Activated CD4-positive, CD25-positive, alpha-beta regulatory T cell treated with anti-CD3 and anti-CD28 coated beads, Interleukin-2, amount 50 U/mL, for 16 hours (primary cell): ENCODE data around the gene LHFPL6.

Source experiments
- DNase-seq: peaks from one replicate; pipeline ENCODE4 v3.0.0-alpha.2; 2020; ENCODE audit warnings: low read depth, low spot score

Gene LHFPL6

DNA sequence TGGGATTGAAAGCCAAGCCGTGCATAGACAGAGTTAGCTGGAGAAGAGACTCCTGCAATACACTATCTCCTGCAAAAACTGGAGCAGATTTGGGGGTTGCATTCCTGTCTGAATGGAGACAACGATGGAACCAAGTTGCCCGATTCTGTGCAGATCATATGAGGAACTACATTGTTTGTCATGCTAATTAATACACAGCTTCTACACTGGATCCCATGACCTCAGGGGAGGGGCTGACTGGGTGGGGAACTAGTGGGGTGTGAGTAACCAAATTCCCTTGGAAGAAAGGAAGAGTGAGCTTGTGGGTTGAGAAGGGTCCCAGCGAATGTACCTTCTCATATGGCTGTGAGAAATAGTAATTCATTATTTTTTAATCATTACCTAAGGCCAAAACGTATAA lies 214.0 kb downstream of the LHFPL6 start:
- DNase-seq, result no peak

GRCh38 chr13:39385621-39386231 lies 217.3 kb downstream of the LHFPL6 start:
- DNase-seq, result no peak

GRCh38 chr13:39385154-39385553 lies 217.8 kb downstream of the LHFPL6 start:
- no peak for DNase-seq

DNA sequence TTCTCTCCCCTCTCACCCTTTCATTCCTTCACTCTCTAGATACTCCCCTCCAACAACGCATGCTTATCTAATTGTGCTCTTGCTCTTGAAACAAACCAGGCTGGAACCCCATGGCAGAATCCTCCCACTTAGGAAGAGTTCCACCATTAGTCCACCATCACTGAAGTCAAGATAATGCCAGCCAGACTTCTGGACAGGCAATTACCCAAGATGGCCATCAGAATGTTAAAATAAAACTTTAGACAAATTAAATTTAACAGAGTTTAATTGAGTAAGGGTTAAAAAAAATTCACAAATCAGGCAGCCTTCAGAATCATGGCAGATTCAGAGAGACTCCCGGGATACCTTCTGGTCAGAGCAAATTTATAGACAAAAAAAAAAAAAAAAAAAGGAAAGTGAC lies 221.5 kb downstream of the LHFPL6 start:
- no peak for DNase-seq

GRCh38 chr13:39379667-39380655 lies 223.0 kb downstream of the LHFPL6 start:
- DNase-seq, result no peak

DNA sequence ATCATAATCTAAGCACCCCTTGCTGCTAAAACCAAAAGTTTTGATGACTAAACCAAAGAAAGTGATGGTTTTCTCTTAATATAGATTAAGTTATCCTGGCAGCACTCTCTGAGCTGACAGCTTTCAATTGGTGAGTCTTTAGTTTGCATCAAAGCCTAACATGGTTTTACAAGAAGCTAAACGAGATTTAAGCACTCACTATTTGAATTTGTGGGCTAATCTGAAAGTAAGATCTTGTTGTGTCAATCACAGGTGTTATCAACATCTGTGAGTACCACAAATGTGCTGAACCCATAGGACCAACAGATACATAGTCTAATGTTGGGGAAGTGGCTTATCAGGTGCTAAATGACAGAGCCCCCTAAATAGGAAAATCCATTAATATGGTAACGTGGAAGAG lies 223.9 kb downstream of the LHFPL6 start:
- DNase-seq, result no peak

DNA sequence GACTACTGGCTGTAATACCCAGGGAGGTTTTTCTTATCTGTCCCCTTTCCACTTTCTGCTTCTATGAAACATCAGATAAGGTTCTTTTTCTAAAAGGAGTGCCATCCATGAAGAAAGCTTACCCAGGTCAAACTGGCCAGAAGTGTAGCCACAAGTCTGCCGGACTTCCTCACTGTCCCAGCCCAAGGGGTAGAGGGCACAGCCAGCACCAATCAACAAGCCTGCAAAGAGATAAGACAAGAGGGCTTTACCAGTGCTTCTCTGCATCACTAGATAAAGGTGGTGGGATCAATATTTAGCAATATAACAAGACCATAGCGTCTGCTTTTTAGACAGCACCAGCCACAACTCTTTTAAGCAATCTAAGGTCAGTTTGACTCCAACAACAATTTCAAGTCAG lies 224.7 kb downstream of the LHFPL6 start:
- no peak for DNase-seq

DNA sequence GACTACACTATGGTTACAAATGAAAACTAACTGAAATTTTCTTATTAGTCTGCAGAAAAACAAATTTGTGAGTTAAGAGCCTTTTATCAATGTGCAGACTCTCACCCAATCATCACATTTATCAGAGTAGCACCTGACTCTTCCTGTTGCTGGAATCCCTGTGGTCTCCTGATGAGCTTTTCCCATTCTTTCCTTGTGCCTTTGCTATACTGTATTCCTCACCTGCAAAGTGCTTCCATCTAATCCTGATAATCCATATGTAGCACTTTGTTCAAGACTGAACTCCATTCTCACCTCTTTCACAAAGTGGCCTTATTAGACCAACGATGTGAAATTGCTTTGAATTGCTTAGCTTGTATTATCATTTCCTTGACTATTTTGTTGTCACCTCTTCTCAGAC lies 225.3 kb downstream of the LHFPL6 start:
- no peak for DNase-seq

DNA sequence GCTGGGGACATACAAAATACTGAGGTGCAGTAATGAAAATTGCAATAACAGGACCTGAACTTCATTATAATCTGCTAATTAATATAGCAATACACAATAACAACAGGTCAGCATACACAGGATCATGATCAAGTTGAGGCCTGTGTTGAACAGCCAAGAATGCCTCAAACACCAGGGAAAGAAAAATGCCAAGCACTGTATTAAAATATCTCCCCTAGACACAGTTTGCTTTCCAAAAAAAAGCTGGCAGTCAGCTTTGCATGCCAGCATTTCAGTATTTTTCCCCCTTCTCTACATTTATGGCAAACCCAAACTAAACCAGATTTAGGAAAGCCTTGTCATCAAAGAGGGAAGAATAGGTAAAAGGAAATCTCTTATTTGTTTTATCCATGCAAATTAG lies 226.9 kb downstream of the LHFPL6 start:
- DNase-seq, result no peak

- no peak for DNase-seq
Observed at GRCh38 chr13:39375601-39376000, 227.4 kb downstream of the LHFPL6 start.

- DNase-seq, result no peak
Observed at GRCh38 chr13:39374741-39375189, 228.2 kb downstream of the LHFPL6 start.

DNA sequence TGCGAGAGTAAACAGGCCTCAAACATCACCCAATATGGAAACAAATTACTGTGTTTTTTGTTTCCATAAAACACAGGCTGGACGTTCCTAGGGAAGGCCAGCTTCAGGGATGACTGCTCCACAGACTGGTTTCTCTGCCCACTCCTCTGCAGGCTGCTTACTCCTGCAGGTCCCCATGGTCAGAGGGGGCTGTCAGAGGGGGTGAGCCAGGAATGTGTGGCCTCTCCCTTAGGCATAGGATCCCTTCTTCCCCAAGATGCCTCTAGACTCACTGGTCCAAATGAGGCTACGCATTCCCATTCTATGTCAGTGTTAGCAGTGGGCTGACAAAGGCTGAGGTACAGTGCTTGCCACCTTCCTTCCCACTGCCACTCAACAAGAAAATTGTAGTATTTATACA lies 229.8 kb downstream of the LHFPL6 start:
- no peak for DNase-seq

GRCh38 chr13:39371706-39372105 lies 231.3 kb downstream of the LHFPL6 start:
- no peak for DNase-seq

- no peak for DNase-seq
Observed at GRCh38 chr13:39370554-39370953, 232.4 kb downstream of the LHFPL6 start.

DNA sequence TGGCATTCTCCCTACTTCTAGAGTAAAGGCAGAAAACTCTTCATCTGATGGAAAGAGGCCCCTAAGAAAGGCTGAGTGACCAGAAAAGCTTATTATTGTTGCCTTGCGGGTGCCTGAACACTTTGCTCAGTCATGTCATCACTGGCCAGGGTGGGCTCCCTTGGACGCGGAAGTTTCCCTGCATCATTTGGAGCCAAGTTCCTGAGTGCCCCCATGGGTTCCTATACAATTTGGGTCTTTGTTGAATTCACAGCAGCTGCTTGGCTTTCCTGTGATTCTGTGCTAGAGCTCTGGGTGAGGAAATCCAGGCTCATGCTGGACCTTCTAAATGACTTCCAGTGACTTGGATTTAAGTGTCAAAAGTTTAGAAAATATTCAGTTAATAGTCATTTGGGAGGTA lies 232.9 kb downstream of the LHFPL6 start:
- no peak for DNase-seq

DNA sequence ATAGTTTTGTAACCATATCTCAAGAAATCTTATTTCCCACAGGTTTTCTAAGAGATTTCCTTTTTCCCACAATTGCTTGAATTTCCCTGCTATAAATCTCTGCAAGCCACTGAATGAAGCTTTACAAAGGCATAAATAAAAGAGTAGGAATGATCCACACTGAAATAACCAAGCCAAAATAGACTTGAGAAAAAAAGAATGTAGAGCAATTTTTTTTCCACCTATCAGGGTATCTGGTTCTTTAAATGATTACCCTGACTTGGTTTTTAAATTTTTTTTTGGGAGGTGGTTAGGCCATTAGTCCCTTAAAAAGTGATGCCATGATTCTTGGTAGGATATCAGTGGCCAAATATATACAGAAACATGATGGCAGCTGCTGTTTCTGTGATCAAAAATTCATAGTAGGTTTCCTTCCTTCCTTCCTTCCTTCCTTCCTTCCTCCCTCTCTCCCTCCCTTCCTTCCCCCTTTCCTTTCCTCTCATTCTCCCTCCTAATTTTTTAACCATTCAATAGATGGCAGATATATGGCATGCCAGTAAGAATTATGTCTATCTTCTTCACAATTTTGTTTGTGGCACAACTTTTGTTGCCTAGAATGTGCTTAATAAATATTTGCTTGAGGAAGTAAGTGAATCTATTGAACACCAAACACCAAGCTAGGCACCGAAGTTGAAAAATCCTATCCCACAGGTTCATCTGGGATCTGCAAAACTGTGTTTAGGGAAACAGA lies 233.7 kb downstream of the LHFPL6 start:
- DNase-seq, result no peak

DNA sequence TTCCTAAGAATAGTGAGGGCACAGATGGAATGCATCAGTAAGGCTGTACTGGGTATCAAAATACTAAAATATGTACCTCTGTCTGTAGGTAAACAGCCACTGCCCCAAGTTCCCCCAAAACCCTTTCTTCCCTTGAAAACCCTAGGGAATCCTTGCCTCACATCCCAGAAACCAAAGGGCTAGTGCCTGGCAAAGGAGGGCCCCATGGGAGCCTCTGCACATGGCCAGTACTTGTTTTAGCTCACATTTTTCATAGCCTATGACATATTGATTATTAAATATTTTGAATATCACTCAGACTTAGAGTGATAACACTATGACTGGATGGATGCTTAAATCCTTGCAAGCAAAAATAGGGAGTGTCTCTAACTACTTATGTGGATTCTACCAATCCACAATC lies 237.1 kb downstream of the LHFPL6 start:
- no peak for DNase-seq

- no peak for DNase-seq
Observed at GRCh38 chr13:39364947-39365468, 238.0 kb downstream of the LHFPL6 start.

DNA sequence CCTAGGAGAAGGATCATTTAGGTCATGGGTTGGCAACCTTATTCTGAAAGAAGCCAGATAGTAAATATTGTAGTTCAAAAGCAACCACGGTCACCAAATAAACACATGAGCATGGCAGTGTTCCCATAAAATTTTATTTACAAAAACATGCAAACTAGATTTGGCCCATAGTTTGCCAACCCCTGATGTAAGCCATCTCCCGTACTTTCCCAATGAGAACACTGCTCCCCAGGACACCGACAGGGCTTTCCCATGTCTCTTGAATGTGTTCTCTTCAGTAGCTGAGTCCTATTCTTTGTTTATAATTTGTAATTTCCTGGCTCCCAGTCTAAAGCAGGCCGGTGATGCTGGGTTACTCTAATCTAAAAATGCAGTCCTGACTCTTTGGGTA lies 239.6 kb downstream of the LHFPL6 start:
- no peak for DNase-seq

GRCh38 chr13:39362652-39363381 lies 240.2 kb downstream of the LHFPL6 start:
- no peak for DNase-seq

- DNase-seq, result no peak
Observed at GRCh38 chr13:39353988-39354387, 249.0 kb downstream of the LHFPL6 start.
